ENCODE measurements around the gene SPOCK2. TPM values are rescaled to one million over a fixed set of nuclear protein-coding genes. Genes with fewer than 3 reads are reported as not detected.

Gene SPOCK2
- polyA plus RNA-seq, 4 donors, result 1.6 to 24.2 (median 3.2) TPM

DNA sequence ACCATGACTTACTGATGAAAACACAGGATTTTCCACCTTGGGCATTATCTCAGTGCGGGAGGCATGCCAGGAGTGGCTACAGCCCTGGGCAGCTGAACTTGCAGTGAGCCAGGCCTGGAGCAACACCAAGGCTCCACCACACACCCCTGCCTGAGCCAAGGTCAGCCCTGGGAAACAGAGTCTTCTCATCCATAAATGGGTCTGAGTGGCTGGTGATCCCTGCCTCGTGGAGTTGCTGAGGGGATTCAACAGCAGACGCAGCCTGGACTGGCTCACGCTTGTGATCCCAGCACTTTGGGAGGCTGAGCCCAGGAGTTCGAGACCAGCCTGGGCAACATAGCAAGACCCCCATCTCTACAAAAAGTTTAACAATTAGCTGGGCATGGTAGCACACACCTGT lies 32.2 kb downstream of the SPOCK2 start:
- H3K36me3 ChIP-seq (ENCODE audit: control insufficient read depth in 3 of 3, insufficient read depth in 2 of 3, low read depth in 1 of 3, low read length in 3 of 3), result no peaks in the 10 kb centered on the region
- H3K27ac ChIP-seq (ENCODE audit: low read depth in 1 of 3, low read length in 2 of 3), result no peak overlapping the region
- no peak for DNase-seq
- no peak overlapping the region for H3K4me3 ChIP-seq (ENCODE audit: low read depth in 1 of 3, low read length in 3 of 3)
- H3K4me1 ChIP-seq (ENCODE audit: control insufficient read depth in 3 of 3, insufficient read depth in 2 of 3, low read depth in 1 of 3, low read length in 2 of 3), result no peaks in the 10 kb centered on the region
- no peak for FAIRE-seq
- no peaks in the 10 kb centered on the region for H3K9me3 ChIP-seq (ENCODE audit: control insufficient read depth in 2 of 2, insufficient read depth in 1 of 2, low read depth in 1 of 2, low read length in 1 of 2)
- WGBS, 3 donors, result 83 to 91% (median 85%) methylated on average over 5 of the region's 5 CpGs
- H3K27me3 ChIP-seq (ENCODE audit: control insufficient read depth in 3 of 3, insufficient read depth in 3 of 3, low read length in 3 of 3), result peaks cover 0 to 4% (median 0%) of the 10 kb centered on the region in 3 donors

DNA sequence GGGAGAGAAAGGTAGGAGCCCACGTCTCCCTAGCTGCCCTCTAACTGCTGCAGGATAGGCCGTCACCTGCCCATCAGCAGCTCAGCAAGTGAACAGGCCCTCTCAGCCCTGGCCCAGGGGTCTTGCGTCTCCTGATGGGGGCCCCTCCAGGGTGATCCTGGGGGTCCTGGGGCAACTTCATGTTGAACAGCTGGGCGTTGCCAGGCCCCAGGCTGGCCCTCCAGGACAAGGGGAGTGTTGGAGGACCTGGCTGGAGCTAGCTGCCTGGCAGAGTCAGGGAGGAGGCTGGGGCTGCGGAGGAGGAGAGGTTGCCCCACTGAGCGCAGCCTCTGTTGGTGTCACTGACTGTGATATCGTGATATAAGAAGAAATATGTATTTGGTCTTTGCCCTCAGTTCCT lies 34.7 kb downstream of the SPOCK2 start:
- Histone ChIP-seq H3K4me1 (ENCODE audit: control insufficient read depth in 3 of 3, insufficient read depth in 2 of 3, low read depth in 1 of 3, low read length in 2 of 3) (no peaks in the 10 kb centered on the region), H3K9me3 (ENCODE audit: control insufficient read depth in 2 of 2, insufficient read depth in 1 of 2, low read depth in 1 of 2, low read length in 1 of 2) (peaks cover 0 to 7% of the 10 kb centered on the region in 2 donors), H3K36me3 (ENCODE audit: control insufficient read depth in 3 of 3, insufficient read depth in 2 of 3, low read depth in 1 of 3, low read length in 3 of 3) (no peaks in the 10 kb centered on the region), H3K27me3 (ENCODE audit: control insufficient read depth in 3 of 3, insufficient read depth in 3 of 3, low read length in 3 of 3) (no peaks in the 10 kb centered on the region), H3K4me3 (ENCODE audit: low read depth in 1 of 3, low read length in 3 of 3) (no peak overlapping the region), H3K27ac (ENCODE audit: low read depth in 1 of 3, low read length in 2 of 3) (no peak overlapping the region)
- 84 to 91% (median 88%) methylated on average over 7 of the region's 7 CpGs for WGBS, 3 donors
- DNase-seq (no peak), FAIRE-seq (no peak)

DNA sequence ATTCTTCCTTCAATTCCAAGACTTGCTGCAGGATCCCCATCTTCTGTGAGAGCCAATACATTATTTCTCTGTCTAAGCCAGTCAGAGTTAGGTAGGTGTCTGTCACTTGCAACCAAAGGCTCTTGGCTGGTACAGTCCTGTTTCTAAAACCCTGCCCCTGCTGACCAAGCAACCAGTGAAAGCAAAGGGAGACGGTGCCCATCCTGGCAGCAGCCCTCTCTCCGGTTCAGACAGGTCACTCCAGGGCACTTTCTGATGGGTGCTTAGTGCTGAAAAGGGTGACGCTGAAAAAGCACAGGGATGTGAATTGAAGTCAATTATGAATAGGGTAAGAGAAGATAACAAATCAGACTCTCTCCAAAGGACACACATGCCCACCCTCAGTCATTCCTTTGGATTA lies 37.5 kb downstream of the SPOCK2 start:
- Histone ChIP-seq H3K4me1 (ENCODE audit: control insufficient read depth in 3 of 3, insufficient read depth in 2 of 3, low read depth in 1 of 3, low read length in 2 of 3) (no peaks in the 10 kb centered on the region), H3K27ac (ENCODE audit: low read depth in 1 of 3, low read length in 2 of 3) (no peak overlapping the region), H3K4me3 (ENCODE audit: low read depth in 1 of 3, low read length in 3 of 3) (no peak overlapping the region), H3K27me3 (ENCODE audit: control insufficient read depth in 3 of 3, insufficient read depth in 3 of 3, low read length in 3 of 3) (no peaks in the 10 kb centered on the region), H3K9me3 (ENCODE audit: control insufficient read depth in 2 of 2, insufficient read depth in 1 of 2, low read depth in 1 of 2, low read length in 1 of 2) (peaks cover 0 to 11% of the 10 kb centered on the region in 2 donors), H3K36me3 (ENCODE audit: control insufficient read depth in 3 of 3, insufficient read depth in 2 of 3, low read depth in 1 of 3, low read length in 3 of 3) (no peaks in the 10 kb centered on the region)
- FAIRE-seq, result no peak
- 65 to 76% (median 68%) methylated on average over 3 of the region's 3 CpGs for WGBS, 3 donors
- no peak for DNase-seq

DNA sequence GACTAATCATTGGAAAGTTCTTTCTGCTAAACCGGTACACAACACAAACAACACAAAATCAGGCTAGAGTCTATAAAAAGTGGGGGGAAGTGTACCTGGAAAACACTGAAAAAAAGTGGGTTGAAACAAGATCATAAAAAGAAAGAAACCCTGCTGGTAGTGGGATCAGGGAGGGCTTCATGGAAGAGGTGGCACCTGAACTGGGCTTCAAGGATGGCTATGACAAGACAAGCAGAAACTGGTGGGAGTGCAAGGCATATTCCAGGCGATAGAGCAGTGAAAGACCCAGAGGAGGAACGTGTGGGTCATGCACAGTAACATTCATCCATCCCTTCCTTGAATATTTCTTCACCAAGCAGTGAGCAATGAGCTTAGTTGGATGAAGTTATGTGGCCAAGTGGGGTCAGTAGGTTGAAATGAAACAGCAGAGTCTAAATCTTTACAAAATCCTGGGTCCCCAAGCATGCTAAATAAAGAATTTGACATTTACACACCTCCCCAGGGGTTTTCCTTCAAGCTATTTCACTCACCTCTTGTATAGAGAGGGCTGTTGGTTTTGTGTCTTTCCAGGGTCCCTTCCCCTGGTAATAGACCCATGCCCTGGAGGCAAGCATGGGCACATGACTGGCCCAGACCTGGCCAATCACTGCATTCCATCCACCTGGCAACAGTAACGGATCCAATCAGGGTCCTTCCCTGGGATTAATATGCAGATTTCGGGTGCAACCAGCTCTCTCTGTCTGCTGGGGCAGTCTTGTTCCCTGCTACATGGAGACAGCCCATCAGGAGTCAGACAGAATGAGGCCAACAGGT lies 38.2 kb downstream of the SPOCK2 start:
- FAIRE-seq (no peak), DNase-seq (no peak)
- 87 to 91% (median 89%) methylated on average over 5 of the region's 5 CpGs for WGBS, 3 donors
- H3K4me1 ChIP-seq (ENCODE audit: control insufficient read depth in 3 of 3, insufficient read depth in 2 of 3, low read depth in 1 of 3, low read length in 2 of 3), result no peaks in the 10 kb centered on the region
- H3K36me3 ChIP-seq (ENCODE audit: control insufficient read depth in 3 of 3, insufficient read depth in 2 of 3, low read depth in 1 of 3, low read length in 3 of 3), result no peaks in the 10 kb centered on the region
- no peak overlapping the region for H3K27ac ChIP-seq (ENCODE audit: low read depth in 1 of 3, low read length in 2 of 3)
- H3K9me3 ChIP-seq (ENCODE audit: control insufficient read depth in 2 of 2, insufficient read depth in 1 of 2, low read depth in 1 of 2, low read length in 1 of 2), result peaks cover 0 to 11% of the 10 kb centered on the region in 2 donors
- no peaks in the 10 kb centered on the region for H3K27me3 ChIP-seq (ENCODE audit: control insufficient read depth in 3 of 3, insufficient read depth in 3 of 3, low read length in 3 of 3)
- H3K4me3 ChIP-seq (ENCODE audit: low read depth in 1 of 3, low read length in 3 of 3), result no peak overlapping the region

DNA sequence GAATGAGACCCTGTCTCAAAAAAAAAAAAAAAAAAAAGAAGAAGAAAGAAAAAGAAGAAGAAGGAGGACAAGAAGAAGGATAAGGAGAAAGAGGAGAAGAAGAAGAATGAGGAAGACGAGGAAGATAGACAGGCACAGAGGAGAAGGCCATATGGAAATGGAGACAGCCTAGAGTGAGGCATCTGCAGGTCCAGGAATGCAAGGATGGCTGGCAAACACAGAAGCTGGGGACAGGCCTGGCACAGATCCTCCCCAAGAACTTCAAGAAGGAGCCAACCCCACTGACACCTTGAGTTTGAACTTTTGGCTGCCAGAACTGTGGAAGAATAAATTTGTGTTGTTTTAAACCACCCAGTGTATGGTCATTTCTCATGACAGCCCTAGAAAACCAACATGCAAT lies 38.9 kb downstream of the SPOCK2 start:
- Histone ChIP-seq H3K36me3 (ENCODE audit: control insufficient read depth in 3 of 3, insufficient read depth in 2 of 3, low read depth in 1 of 3, low read length in 3 of 3) (no peaks in the 10 kb centered on the region), H3K27me3 (ENCODE audit: control insufficient read depth in 3 of 3, insufficient read depth in 3 of 3, low read length in 3 of 3) (no peaks in the 10 kb centered on the region), H3K27ac (ENCODE audit: low read depth in 1 of 3, low read length in 2 of 3) (no peak overlapping the region), H3K4me1 (ENCODE audit: control insufficient read depth in 3 of 3, insufficient read depth in 2 of 3, low read depth in 1 of 3, low read length in 2 of 3) (no peaks in the 10 kb centered on the region), H3K9me3 (ENCODE audit: control insufficient read depth in 2 of 2, insufficient read depth in 1 of 2, low read depth in 1 of 2, low read length in 1 of 2) (peaks cover 0 to 11% of the 10 kb centered on the region in 2 donors), H3K4me3 (ENCODE audit: low read depth in 1 of 3, low read length in 3 of 3) (no peak overlapping the region)
- 75 to 82% (median 82%) methylated on average over 1 of the region's 1 CpG for WGBS, 3 donors
- DNase-seq (no peak), FAIRE-seq (no peak)

DNA sequence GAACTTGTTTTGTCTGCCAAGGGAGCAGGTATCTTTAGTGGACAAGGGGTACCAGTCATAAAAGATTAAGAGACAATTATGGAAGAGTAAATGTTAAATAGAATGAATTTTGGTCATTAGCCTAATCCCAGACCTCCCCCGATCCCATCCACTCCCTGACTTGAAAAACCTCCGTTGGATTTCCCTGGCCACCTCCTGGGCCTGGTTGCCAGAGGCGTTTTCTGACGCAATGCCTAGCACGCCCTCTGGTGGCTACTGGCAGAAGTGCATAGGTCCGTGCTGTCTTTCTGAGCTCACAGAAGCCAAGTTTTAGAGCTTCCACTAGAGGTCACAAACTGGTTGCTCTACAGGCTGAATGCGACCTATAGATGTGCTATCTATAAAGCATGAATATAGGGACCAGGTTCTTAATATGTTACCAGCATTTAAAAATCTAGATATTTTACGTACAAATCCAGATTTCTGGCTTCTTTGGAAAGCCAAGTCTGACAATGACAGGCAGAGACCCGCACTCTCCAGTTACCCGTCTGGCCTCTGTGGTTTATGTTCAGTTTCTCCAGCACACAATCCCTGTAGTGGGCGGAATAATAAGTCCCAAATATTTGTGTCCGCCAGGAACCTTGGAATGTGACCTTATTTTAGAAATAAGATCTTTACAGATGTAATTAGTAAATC lies 39.8 kb downstream of the SPOCK2 start:
- Histone ChIP-seq H3K27me3 (ENCODE audit: control insufficient read depth in 3 of 3, insufficient read depth in 3 of 3, low read length in 3 of 3) (no peaks in the 10 kb centered on the region), H3K27ac (ENCODE audit: low read depth in 1 of 3, low read length in 2 of 3) (no peak overlapping the region), H3K9me3 (ENCODE audit: control insufficient read depth in 2 of 2, insufficient read depth in 1 of 2, low read depth in 1 of 2, low read length in 1 of 2) (peaks cover 0 to 11% of the 10 kb centered on the region in 2 donors), H3K36me3 (ENCODE audit: control insufficient read depth in 3 of 3, insufficient read depth in 2 of 3, low read depth in 1 of 3, low read length in 3 of 3) (no peaks in the 10 kb centered on the region), H3K4me1 (ENCODE audit: control insufficient read depth in 3 of 3, insufficient read depth in 2 of 3, low read depth in 1 of 3, low read length in 2 of 3) (no peaks in the 10 kb centered on the region), H3K4me3 (ENCODE audit: low read depth in 1 of 3, low read length in 3 of 3) (no peak overlapping the region)
- 27 to 30% (median 29%) methylated on average over 12 of the region's 12 CpGs for WGBS, 3 donors
- FAIRE-seq, result no peak
- peak; percentile 94 to 96 for DNase-seq

DNA sequence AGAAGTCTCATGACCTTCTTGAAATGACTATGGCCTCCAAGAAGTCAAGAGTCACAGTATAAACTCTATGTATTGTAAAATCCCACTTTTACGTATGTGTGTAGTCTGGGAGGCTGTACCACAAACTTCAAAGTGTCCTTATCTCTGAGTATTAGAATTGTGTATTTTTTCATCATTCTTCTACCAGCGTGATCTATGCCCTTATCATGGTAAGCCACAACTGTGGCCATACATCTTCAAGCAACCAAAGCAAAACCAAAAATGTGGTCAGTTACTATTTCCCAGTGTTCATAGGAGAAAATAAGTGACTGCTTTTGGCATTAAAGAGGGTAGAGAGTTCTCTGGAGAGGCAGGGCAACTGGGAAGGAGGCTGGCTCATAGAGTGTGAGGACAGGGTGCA lies 42.8 kb downstream of the SPOCK2 start:
- H3K4me1 ChIP-seq (ENCODE audit: control insufficient read depth in 3 of 3, insufficient read depth in 2 of 3, low read depth in 1 of 3, low read length in 2 of 3), result no peaks in the 10 kb centered on the region
- H3K27ac ChIP-seq (ENCODE audit: low read depth in 1 of 3, low read length in 2 of 3), result no peak overlapping the region
- peaks cover 0 to 11% of the 10 kb centered on the region in 2 donors for H3K9me3 ChIP-seq (ENCODE audit: control insufficient read depth in 2 of 2, insufficient read depth in 1 of 2, low read depth in 1 of 2, low read length in 1 of 2)
- H3K4me3 ChIP-seq (ENCODE audit: low read depth in 1 of 3, low read length in 3 of 3), result no peak overlapping the region
- no peaks in the 10 kb centered on the region for H3K36me3 ChIP-seq (ENCODE audit: control insufficient read depth in 3 of 3, insufficient read depth in 2 of 3, low read depth in 1 of 3, low read length in 3 of 3)
- no peaks in the 10 kb centered on the region for H3K27me3 ChIP-seq (ENCODE audit: control insufficient read depth in 3 of 3, insufficient read depth in 3 of 3, low read length in 3 of 3)
- no peak for FAIRE-seq
- no peak for DNase-seq
- 72 to 78% (median 73%) methylated on average over 2 of the region's 2 CpGs for WGBS, 3 donors

DNA sequence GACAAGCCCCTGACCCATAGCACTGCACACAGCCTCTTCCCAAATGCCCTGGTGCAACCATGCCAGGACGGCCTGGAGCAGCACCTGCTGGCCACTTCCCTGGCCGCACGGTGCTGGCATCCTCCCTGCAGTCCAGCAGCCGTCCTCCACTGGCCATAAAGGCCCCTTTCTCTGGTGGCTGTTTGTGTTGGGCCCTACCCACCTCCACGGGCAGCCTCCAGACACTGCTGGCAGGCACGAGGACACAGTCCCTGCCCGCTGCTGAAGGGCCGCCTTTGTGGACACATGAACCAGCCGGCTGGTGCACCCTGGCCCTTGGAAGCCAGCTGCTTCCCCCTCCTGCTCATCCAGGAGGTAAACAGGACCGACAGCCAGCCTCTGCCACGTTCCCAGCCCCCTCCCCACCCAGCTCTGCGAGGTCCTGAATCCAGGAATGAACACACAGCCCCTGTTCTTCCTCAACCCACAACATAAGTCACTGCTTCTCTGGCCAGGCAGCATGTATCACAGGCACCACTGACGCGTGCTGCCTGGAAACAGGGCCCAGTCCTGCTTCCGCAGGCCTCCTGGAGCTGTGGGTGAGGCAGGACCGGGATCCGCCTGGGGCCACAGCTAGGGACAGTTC lies 43.8 kb downstream of the SPOCK2 start:
- Histone ChIP-seq H3K4me3 (ENCODE audit: low read depth in 1 of 3, low read length in 3 of 3) (no peak overlapping the region), H3K4me1 (ENCODE audit: control insufficient read depth in 3 of 3, insufficient read depth in 2 of 3, low read depth in 1 of 3, low read length in 2 of 3) (no peaks in the 10 kb centered on the region), H3K9me3 (ENCODE audit: control insufficient read depth in 2 of 2, insufficient read depth in 1 of 2, low read depth in 1 of 2, low read length in 1 of 2) (peaks cover 0 to 8% of the 10 kb centered on the region in 2 donors), H3K27ac (ENCODE audit: low read depth in 1 of 3, low read length in 2 of 3) (no peak overlapping the region), H3K27me3 (ENCODE audit: control insufficient read depth in 3 of 3, insufficient read depth in 3 of 3, low read length in 3 of 3) (no peaks in the 10 kb centered on the region), H3K36me3 (ENCODE audit: control insufficient read depth in 3 of 3, insufficient read depth in 2 of 3, low read depth in 1 of 3, low read length in 3 of 3) (no peaks in the 10 kb centered on the region)
- 54 to 71% (median 58%) methylated on average over 15 to 17 of the region's 17 CpGs for WGBS, 3 donors
- DNase-seq (peak in 1 of 2 donors; percentile 26), FAIRE-seq (no peak)
